B cell (primary cell): ENCODE data around the gene VTI1A. TPM values are rescaled to one million over a fixed set of nuclear protein-coding genes. Genes with fewer than 3 reads are reported as not detected.
"Not testable (repeated sequence)": the region's sequence is repeated elsewhere in the genome, so short reads cannot be mapped to it uniquely, and the experiment has no call there.

ENCODE experiments used
- ATAC-seq: fragments of 200-7000 bp; cut with Tn5 transposase; one replicate; pipeline ENCODE4 v1.10.0; 2021; ENCODE audit warnings: low read depth, mild to moderate bottlenecking, moderate number of reproducible peaks, moderate library complexity
- CTCF ChIA-PET: fragments of 350-600 bp; sonication (Branson Sonifier 250); formaldehyde crosslinking; loops from one replicate; lab custom pipeline; 2021; ENCODE audit warnings: antibody characterized with exemption, inconsistent platforms; lab: Charles Lee
- POLR2A ChIA-PET: fragments of 350-600 bp; sonication (Branson Sonifier 250); formaldehyde crosslinking; loops from one replicate; lab custom pipeline; 2021; ENCODE audit warnings: antibody characterized with exemption; lab: Charles Lee
- DNase-seq: peaks from one replicate; pipeline ENCODE4 v3.0.0; 2013
- H2AFZ ChIP-seq: 2 replicates; pipeline ENCODE4 v1.6.1; 2012; ENCODE audit warnings: mild to moderate bottlenecking, low read depth, low read length; ENCODE audit not compliant: insufficient read depth, poor library complexity, severe bottlenecking
- H3K27ac ChIP-seq, 2 donors: 1 replicate in 1 of 2; 2 replicates in 1 of 2; pipeline ENCODE4 v1.5.1; 2012 to 2013; ENCODE audit warnings: low read length in 2 of 2, mild to moderate bottlenecking in 2 of 2, moderate library complexity in 1 of 2
- H3K27me3 ChIP-seq, 4 experiments: fragments of 200-600 bp in 1 of 4; sonication (generic) in 1 of 4; replicated peaks in 1 of 4; 1 replicate in 2 of 4; 2 replicates in 2 of 4; pipeline versions ENCODE4 v1.6.1 to v1.7.0; 2013 to 2016; ENCODE audit warnings: low read length in 3 of 4, mild to moderate bottlenecking in 2 of 4, mixed read lengths in 1 of 4, moderate library complexity in 1 of 4; ENCODE audit not compliant: insufficient read depth in 4 of 4, control insufficient read depth in 3 of 4; ENCODE audit errors: control extremely low read depth in 1 of 4
- H3K36me3 ChIP-seq, 2 experiments: replicated peaks in 1 of 2; 1 replicate in 1 of 2; 2 replicates in 1 of 2; pipeline versions ENCODE4 v1.6.1 to v1.7.1; 2013; ENCODE audit warnings: low read length in 1 of 2; ENCODE audit not compliant: insufficient read depth in 2 of 2, control insufficient read depth in 1 of 2; ENCODE audit errors: control extremely low read depth in 1 of 2, extremely low read depth in 1 of 2
- H3K4me1 ChIP-seq, 2 donors: fragments of 200-600 bp in 1 of 2; sonication (generic) in 1 of 2; 1 replicate in 1 of 2; 2 replicates in 1 of 2; pipeline versions ENCODE4 v1.5.1 to v1.6.1; 2013 to 2017; ENCODE audit warnings: low read length in 2 of 2; ENCODE audit not compliant: control insufficient read depth in 2 of 2, insufficient read depth in 2 of 2
- H3K4me2 ChIP-seq: replicated peaks from 2 replicates; pipeline ENCODE3; 2012; ENCODE audit warnings: mild to moderate bottlenecking, low read depth, low read length; ENCODE audit not compliant: poor library complexity, severe bottlenecking
- H3K4me3 ChIP-seq, 5 experiments: fragments of 200-600 bp in 1 of 5; sonication (generic) in 1 of 5; 1 replicate in 3 of 5; 2 replicates in 2 of 5; pipeline versions ENCODE4 v1.5.1 to v1.7.0; 2011 to 2016; ENCODE audit warnings: low read length in 4 of 5, mild to moderate bottlenecking in 4 of 5, low read depth in 2 of 5, control low read depth in 1 of 5, moderate library complexity in 1 of 5; ENCODE audit not compliant: insufficient read depth in 1 of 5; ENCODE audit errors: control extremely low read depth in 1 of 5, extremely low read depth in 1 of 5
- H3K79me2 ChIP-seq: fragments of 200-600 bp; sonication (generic); one replicate; pipeline ENCODE4 v1.6.0; 2016; ENCODE audit warnings: low read length; ENCODE audit not compliant: control insufficient read depth, insufficient read depth
- H3K9ac ChIP-seq: fragments of 200-600 bp; sonication (generic); 2 replicates; pipeline ENCODE4 v1.6.1; 2017; ENCODE audit warnings: mild to moderate bottlenecking, low read length, moderate library complexity
- H3K9me3 ChIP-seq, 3 donors: one replicate each; pipeline versions ENCODE4 v1.6.1 to v1.7.1; 2013; ENCODE audit warnings: low read length in 2 of 3; ENCODE audit not compliant: control insufficient read depth in 2 of 3, insufficient read depth in 1 of 3; ENCODE audit errors: control extremely low read depth in 1 of 3
- H4K20me1 ChIP-seq: 2 replicates; pipeline ENCODE4 v1.6.0; 2012; ENCODE audit warnings: mild to moderate bottlenecking, low read length; ENCODE audit not compliant: insufficient read depth, control insufficient read depth, poor library complexity, severe bottlenecking
- H3K27ac Mint-ChIP-seq: one replicate; pipeline ENCODE4 v1.8.0; 2021; ENCODE audit warnings: mixed read lengths
- H3K27me3 Mint-ChIP-seq: one replicate; pipeline ENCODE4 v1.8.0; 2021; ENCODE audit warnings: mixed read lengths
- H3K4me1 Mint-ChIP-seq: one replicate; pipeline ENCODE4 v1.8.0; 2021; ENCODE audit warnings: mixed read lengths
- H3K4me3 Mint-ChIP-seq: one replicate; pipeline ENCODE4 v1.8.0; 2021; ENCODE audit warnings: mixed read lengths
- H3K9me3 Mint-ChIP-seq: one replicate; pipeline ENCODE4 v1.8.0; 2022; ENCODE audit warnings: mixed read lengths; ENCODE audit not compliant: insufficient read depth
- EZH2 ChIP-seq: IDR thresholded peaks from 2 replicates; pipeline ENCODE4 v1.6.1; 2012; ENCODE audit warnings: borderline replicate concordance, low read depth, mild to moderate bottlenecking, moderate library complexity, low read length; ENCODE audit not compliant: insufficient read depth, poor library complexity, severe bottlenecking
- WGBS: methylation state at CpG from one replicate; pipeline ENCODE4 v1.1.5; 2013; ENCODE audit warnings: missing lambda C conversion rate; ENCODE audit not compliant: insufficient coverage; 5-methylcytosine and 5-hydroxymethylcytosine counted together
- intact Hi-C: fragments of 100-400 bp; cut with micrococcal nuclease; formaldehyde crosslinking; loops from one replicate; pipeline ENCODE4 v1.10.0; 2022
- polyA plus RNA-seq: library from polyadenylated mRNA; depleted of rRNA; stranded (reverse); fragments of >200 nt; gene quantifications from 2 replicates; pipeline ENCODE4 v1.2.3, GENCODE V29; 2012
- total RNA-seq, 2 donors: library from RNA; stranded (reverse); fragments of 120-200 nt in 1 of 2; gene quantifications; 1 replicate in 1 of 2; 2 replicates in 1 of 2; pipeline versions ENCODE4 v1.2.3 to v1.2.4, GENCODE V29; 2013 to 2022
- TF ChIP-seq, protein P1 (sequence below): fragments of 200-600 bp; IDR thresholded peaks from one replicate; pipeline ENCODE4 v1.8.0; 2022; ENCODE audit warnings: antibody characterized with exemption, mild to moderate bottlenecking

VTI1A gene
- total and polyA plus RNA-seq, 2 donors (not counting 1 experiment from before 2014, with no cell fraction given): 20.0 to 84.1 TPM

DNA sequence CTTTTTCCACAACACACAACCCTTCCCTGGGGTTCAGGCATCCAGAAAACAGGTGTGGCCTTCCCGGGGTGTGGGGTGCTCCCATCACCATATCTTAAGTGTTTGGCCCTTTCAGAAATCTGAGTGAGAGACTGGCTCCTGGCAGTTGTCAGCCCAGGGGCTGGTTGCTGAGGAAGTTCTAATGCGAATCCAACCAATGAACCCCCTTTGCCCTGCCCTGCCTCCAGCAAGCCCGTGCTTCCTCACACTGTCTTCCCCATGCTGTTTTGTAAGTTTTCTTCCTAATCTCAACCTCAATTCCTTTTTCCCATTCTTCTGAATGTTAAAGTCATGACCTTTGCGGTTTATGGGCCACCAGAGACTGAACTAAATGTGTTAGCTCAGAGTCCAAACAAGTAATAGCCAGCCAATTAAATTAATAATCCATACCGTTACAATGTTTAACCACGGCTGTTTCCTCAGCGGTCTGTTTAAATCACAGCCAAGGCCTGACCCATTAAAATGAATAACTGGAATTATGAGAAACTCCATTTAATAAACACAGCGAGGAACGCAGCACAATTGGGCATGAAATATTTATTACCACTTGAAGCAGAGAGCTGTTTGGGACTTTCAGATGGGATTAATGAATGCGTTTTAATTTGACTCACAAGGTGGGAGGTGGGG is 412.1 kb downstream of the VTI1A start:
- no peaks in the 10 kb centered on the region for H3K4me1 ChIP-seq
- ChIA-PET POLR2A (no interaction called here), CTCF (no interaction called here)
- peaks cover 4% of the 10 kb centered on the region for H3K27me3 Mint-ChIP-seq
- 66% methylated on average over 5 of the region's 10 CpGs for WGBS
- no peak overlapping the region for H3K4me3 Mint-ChIP-seq
- no peaks in the 10 kb centered on the region for H3K36me3 ChIP-seq
- H3K9me3 Mint-ChIP-seq: peaks cover 5% of the 10 kb centered on the region
- H3K4me1 Mint-ChIP-seq: peaks cover 1% of the 10 kb centered on the region
- H3K27ac Mint-ChIP-seq: no peak overlapping the region
- H3K27me3 ChIP-seq: no peaks in the 10 kb centered on the region
- no peak overlapping the region for H3K9ac ChIP-seq
- no peak overlapping the region for H3K4me3 ChIP-seq
- H3K79me2 ChIP-seq: no peaks in the 10 kb centered on the region
- H3K27ac ChIP-seq: no peak overlapping the region
- no peaks in the 10 kb centered on the region for H4K20me1 ChIP-seq
- H3K9me3 ChIP-seq: peaks cover 4 to 16% (median 5%) of the 10 kb centered on the region in 3 donors
- no peak overlapping the region for H2AFZ ChIP-seq
- no peak overlapping the region for H3K4me2 ChIP-seq
- TF ChIP-seq EZH2: no peak
- TF ChIP-seq, protein P1, sequence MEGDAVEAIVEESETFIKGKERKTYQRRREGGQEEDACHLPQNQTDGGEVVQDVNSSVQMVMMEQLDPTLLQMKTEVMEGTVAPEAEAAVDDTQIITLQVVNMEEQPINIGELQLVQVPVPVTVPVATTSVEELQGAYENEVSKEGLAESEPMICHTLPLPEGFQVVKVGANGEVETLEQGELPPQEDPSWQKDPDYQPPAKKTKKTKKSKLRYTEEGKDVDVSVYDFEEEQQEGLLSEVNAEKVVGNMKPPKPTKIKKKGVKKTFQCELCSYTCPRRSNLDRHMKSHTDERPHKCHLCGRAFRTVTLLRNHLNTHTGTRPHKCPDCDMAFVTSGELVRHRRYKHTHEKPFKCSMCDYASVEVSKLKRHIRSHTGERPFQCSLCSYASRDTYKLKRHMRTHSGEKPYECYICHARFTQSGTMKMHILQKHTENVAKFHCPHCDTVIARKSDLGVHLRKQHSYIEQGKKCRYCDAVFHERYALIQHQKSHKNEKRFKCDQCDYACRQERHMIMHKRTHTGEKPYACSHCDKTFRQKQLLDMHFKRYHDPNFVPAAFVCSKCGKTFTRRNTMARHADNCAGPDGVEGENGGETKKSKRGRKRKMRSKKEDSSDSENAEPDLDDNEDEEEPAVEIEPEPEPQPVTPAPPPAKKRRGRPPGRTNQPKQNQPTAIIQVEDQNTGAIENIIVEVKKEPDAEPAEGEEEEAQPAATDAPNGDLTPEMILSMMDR: no peak
- DNase-seq (no peak), ATAC-seq (no peak)
- intact Hi-C loops: no loop called here

DNA sequence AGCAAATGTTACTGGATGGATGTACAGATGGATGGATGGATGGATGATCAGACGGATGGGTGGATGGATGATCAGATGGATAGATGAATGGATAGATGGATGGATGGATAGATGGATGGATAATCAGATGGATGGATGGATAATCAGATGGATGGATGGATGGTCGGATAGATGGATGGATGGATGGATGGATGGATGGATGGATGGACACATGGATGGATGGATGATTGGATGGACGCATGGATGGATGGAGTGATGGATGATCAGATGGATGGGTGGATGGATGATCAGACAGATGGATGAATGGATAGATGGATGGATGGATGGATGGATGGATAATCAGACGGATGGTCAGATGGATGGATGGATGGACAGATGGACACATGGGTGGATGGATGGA is 412.8 kb downstream of the VTI1A start:
- no peak overlapping the region for H3K27ac ChIP-seq
- CTCF ChIA-PET: no interaction called here
- WGBS: 82% methylated on average over 4 of the region's 4 CpGs
- H3K79me2 ChIP-seq: no peaks in the 10 kb centered on the region
- no peak overlapping the region for H3K9ac ChIP-seq
- H3K9me3 ChIP-seq: peaks cover 6 to 16% (median 9%) of the 10 kb centered on the region in 3 donors
- H4K20me1 ChIP-seq: no peaks in the 10 kb centered on the region
- peaks cover 4% of the 10 kb centered on the region for H3K27me3 Mint-ChIP-seq
- H3K4me1 ChIP-seq: no peaks in the 10 kb centered on the region
- no peak overlapping the region for H2AFZ ChIP-seq
- no peaks in the 10 kb centered on the region for H3K36me3 ChIP-seq
- no peak overlapping the region for H3K4me3 ChIP-seq
- H3K4me1 Mint-ChIP-seq: no peaks in the 10 kb centered on the region
- peaks cover 5% of the 10 kb centered on the region for H3K9me3 Mint-ChIP-seq
- DNase-seq (no peak), ATAC-seq (no peak)
- no peak for TF ChIP-seq EZH2
- TF ChIP-seq, protein P1: no peak
- no peak overlapping the region for H3K4me2 ChIP-seq
- intact Hi-C loops: no loop called here
- H3K4me3 Mint-ChIP-seq: no peak overlapping the region
- POLR2A ChIA-PET: no interaction called here
- no peak overlapping the region for H3K27ac Mint-ChIP-seq
- H3K27me3 ChIP-seq: no peaks in the 10 kb centered on the region

DNA sequence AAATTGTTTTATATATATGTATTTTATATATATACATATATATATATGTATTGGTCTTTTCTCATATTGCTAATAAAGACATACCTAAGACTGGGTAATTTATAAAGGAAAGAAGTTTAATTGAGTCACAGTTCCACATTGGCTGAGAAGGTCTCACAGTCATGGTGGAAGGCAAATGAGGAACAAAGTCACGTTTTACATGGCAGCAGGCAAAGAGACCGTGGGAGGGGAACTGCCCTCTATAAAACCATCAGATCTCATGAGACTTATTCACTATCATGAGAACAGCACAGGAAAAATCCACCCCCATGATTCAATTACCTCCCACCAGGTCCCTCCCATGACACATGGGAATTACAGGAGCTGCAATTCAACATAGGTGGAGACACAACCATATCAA is 416.4 kb downstream of the VTI1A start:
- CTCF ChIA-PET: interaction anchor here (1.3 kb wide), 1 partner anchor 9 kb away, joined by 3 read pairs; no protein-coding TSS in a partner anchor
- intact Hi-C loops, POLR2A ChIA-PET, DNase-seq, H3K4me1 Mint-ChIP-seq, H2AFZ ChIP-seq, H3K27ac Mint-ChIP-seq, H3K9ac ChIP-seq, H3K4me3 Mint-ChIP-seq, H3K79me2 ChIP-seq, H3K4me1 ChIP-seq, H3K27me3 ChIP-seq, ATAC-seq, H3K4me2 ChIP-seq, H3K27me3 Mint-ChIP-seq, H3K4me3 ChIP-seq, H3K9me3 Mint-ChIP-seq, H3K36me3 ChIP-seq, H4K20me1 ChIP-seq, H3K27ac ChIP-seq: not testable (repeated sequence)
- H3K9me3 ChIP-seq: peaks cover 6 to 10% (median 9%) of the 10 kb centered on the region in 3 donors
- WGBS: 79% methylated on average over 2 of the region's 2 CpGs
